Neural progenitor cell (in vitro differentiated cells): ENCODE data around the gene PRG3. TPM values are rescaled to one million over a fixed set of nuclear protein-coding genes. Genes with fewer than 3 reads are reported as not detected.

Source experiments
- DNase-seq: peaks from one replicate; pipeline ENCODE4 v3.0.0-alpha.2; 2016; ENCODE audit warnings: low spot score
- H2AFZ ChIP-seq: fragments of 200-600 bp; sonication (generic); replicated peaks from 2 replicates; pipeline ENCODE4 v1.6.1; 2016; ENCODE audit warnings: antibody characterized with exemption
- H3F3A ChIP-seq: fragments of 200-600 bp; sonication (generic); 2 replicates; pipeline ENCODE4 v1.6.1; 2016; ENCODE audit warnings: antibody characterized with exemption, low read depth
- H3K27ac ChIP-seq: fragments of 200-600 bp; sonication (generic); 2 replicates; pipeline ENCODE4 v1.5.1; 2016; ENCODE audit warnings: mild to moderate bottlenecking
- H3K27me3 ChIP-seq: fragments of 200-600 bp; sonication (generic); 2 replicates; pipeline ENCODE4 v1.6.1; 2016; ENCODE audit warnings: mild to moderate bottlenecking, moderate library complexity
- H3K36me3 ChIP-seq: fragments of 200-600 bp; sonication (generic); 2 replicates; pipeline ENCODE4 v1.5.1; 2016
- H3K4me1 ChIP-seq: fragments of 200-600 bp; sonication (generic); 2 replicates; pipeline ENCODE4 v1.6.1; 2016; ENCODE audit warnings: mixed run types
- H3K4me2 ChIP-seq: fragments of 200-600 bp; sonication (generic); 2 replicates; pipeline ENCODE4 v1.6.1; 2016
- H3K4me3 ChIP-seq: fragments of 200-600 bp; sonication (generic); 2 replicates; pipeline ENCODE4 v1.5.1; 2016
- H3K79me2 ChIP-seq: fragments of 200-600 bp; sonication (generic); 2 replicates; pipeline ENCODE4 v1.6.1; 2016; ENCODE audit warnings: low read depth
- H3K9ac ChIP-seq: fragments of 200-600 bp; sonication (generic); 2 replicates; pipeline ENCODE4 v1.6.1; 2016
- H3K9me3 ChIP-seq: fragments of 200-600 bp; sonication (generic); 2 replicates; pipeline ENCODE4 v1.5.1; 2016; ENCODE audit warnings: low read depth
- H4K20me1 ChIP-seq: fragments of 200-600 bp; sonication (generic); 2 replicates; pipeline ENCODE4 v1.6.1; 2016; ENCODE audit warnings: low read depth
- H3K27ac Mint-ChIP-seq: 3 replicates; pipeline ENCODE4 v1.8.0; 2021; ENCODE audit warnings: mixed read lengths
- H3K27me3 Mint-ChIP-seq: 2 replicates; pipeline ENCODE4 v1.8.0; 2022; ENCODE audit warnings: low read depth, mild to moderate bottlenecking, inconsistent platforms, moderate library complexity, mixed read lengths; ENCODE audit not compliant: insufficient read depth
- H3K36me3 Mint-ChIP-seq: 3 replicates; pipeline ENCODE4 v1.8.0; 2021; ENCODE audit warnings: mixed read lengths
- H3K4me1 Mint-ChIP-seq: 3 replicates; pipeline ENCODE4 v1.8.0; 2021; ENCODE audit warnings: mixed read lengths
- H3K4me3 Mint-ChIP-seq: 3 replicates; pipeline ENCODE4 v1.8.0; 2021; ENCODE audit warnings: mild to moderate bottlenecking, moderate library complexity, mixed read lengths
- H3K9me3 Mint-ChIP-seq: 3 replicates; pipeline ENCODE4 v1.8.0; 2020; ENCODE audit warnings: mixed read lengths
- CTCF ChIP-seq: fragments of 200-600 bp; sonication (generic); IDR thresholded peaks from 2 replicates; pipeline ENCODE4 v1.5.1; 2017; ENCODE audit warnings: antibody characterized with exemption, mild to moderate bottlenecking
- EZH2 ChIP-seq: fragments of 200-600 bp; sonication (generic); IDR thresholded peaks from 2 replicates; pipeline ENCODE4 v1.6.1; 2017; ENCODE audit warnings: antibody characterized with exemption, mild to moderate bottlenecking, moderate library complexity
- EZH2phosphoT487 ChIP-seq: fragments of 200-600 bp; sonication (generic); IDR thresholded peaks from 2 replicates; pipeline ENCODE4 v1.6.1; 2017; ENCODE audit warnings: antibody characterized with exemption
- total RNA-seq: library from RNA; depleted of rRNA; stranded (reverse); fragments of >200 nt; gene quantifications from 2 replicates; pipeline ENCODE4 v1.2.3, GENCODE V29; 2015; ENCODE audit warnings: low replicate concordance

The PRG3 gene
- total RNA-seq, 1 donor from 2014 or later: not detected

GRCh38 chr11:57332694-57333440 is 48.1 kb downstream of the PRG3 start:
- Mint-ChIP-seq H3K27ac (no peak overlapping the region), H3K9me3 (no peaks in the 10 kb centered on the region), H3K36me3 (peaks cover 55% of the 10 kb centered on the region), H3K4me1 (peaks cover 31% of the 10 kb centered on the region), H3K4me3 (no peak overlapping the region), H3K27me3 (no peaks in the 10 kb centered on the region)
- H3K4me1 ChIP-seq: peaks cover 18% of the 10 kb centered on the region
- TF ChIP-seq EZH2 (no peak), EZH2phosphoT487 (no peak), CTCF (no peak)
- no peak overlapping the region for H3K4me3 ChIP-seq
- no peaks in the 10 kb centered on the region for H3K9me3 ChIP-seq
- H3K36me3 ChIP-seq: peaks cover 5% of the 10 kb centered on the region
- H3K27ac ChIP-seq: no peak overlapping the region
- no peaks in the 10 kb centered on the region for H3K27me3 ChIP-seq
- no peak overlapping the region for H2AFZ ChIP-seq
- peaks cover 39% of the 10 kb centered on the region for H3K79me2 ChIP-seq
- peaks cover 8% of the 10 kb centered on the region for H3F3A ChIP-seq
- no peak overlapping the region for H3K4me2 ChIP-seq
- H3K9ac ChIP-seq: no peak overlapping the region
- DNase-seq: no peak
- peaks cover 9% of the 10 kb centered on the region for H4K20me1 ChIP-seq

- no peak overlapping the region for H3K9ac ChIP-seq
- Mint-ChIP-seq H3K36me3 (peaks cover 65% of the 10 kb centered on the region), H3K4me1 (peaks cover 33% of the 10 kb centered on the region), H3K27ac (no peak overlapping the region), H3K4me3 (no peak overlapping the region), H3K9me3 (no peaks in the 10 kb centered on the region), H3K27me3 (no peaks in the 10 kb centered on the region)
- DNase-seq: no peak
- H3K27me3 ChIP-seq: no peaks in the 10 kb centered on the region
- peaks cover 9% of the 10 kb centered on the region for H4K20me1 ChIP-seq
- peaks cover 11% of the 10 kb centered on the region for H3F3A ChIP-seq
- no peak overlapping the region for H3K27ac ChIP-seq
- peaks cover 5% of the 10 kb centered on the region for H3K36me3 ChIP-seq
- peaks cover 16% of the 10 kb centered on the region for H3K4me1 ChIP-seq
- H2AFZ ChIP-seq: no peak overlapping the region
- no peak overlapping the region for H3K4me3 ChIP-seq
- no peak overlapping the region for H3K4me2 ChIP-seq
- H3K9me3 ChIP-seq: no peaks in the 10 kb centered on the region
- TF ChIP-seq CTCF: no peak
- TF ChIP-seq EZH2phosphoT487: no peak
- TF ChIP-seq EZH2: no peak
- H3K79me2 ChIP-seq: peaks cover 39% of the 10 kb centered on the region
These were observed 49.2 kb downstream of the PRG3 start for GRCh38 chr11:57331720-57332119.

- no peak overlapping the region for H3K4me3 Mint-ChIP-seq
- Histone ChIP-seq H3K9me3 (no peaks in the 10 kb centered on the region), H3K9ac (no peak overlapping the region), H3K36me3 (peaks cover 5% of the 10 kb centered on the region), H3K4me3 (no peak overlapping the region), H3K4me1 (peaks cover 22% of the 10 kb centered on the region), H3K27ac (no peak overlapping the region), H2AFZ (no peak overlapping the region), H3K27me3 (no peaks in the 10 kb centered on the region), H3K4me2 (no peak overlapping the region), H4K20me1 (peaks cover 8% of the 10 kb centered on the region), H3F3A (peaks cover 24% of the 10 kb centered on the region), H3K79me2 (peaks cover 30% of the 10 kb centered on the region)
- no peak for DNase-seq
- H3K36me3 Mint-ChIP-seq: peaks cover 72% of the 10 kb centered on the region
- H3K27me3 Mint-ChIP-seq: no peaks in the 10 kb centered on the region
- no peaks in the 10 kb centered on the region for H3K9me3 Mint-ChIP-seq
- H3K27ac Mint-ChIP-seq: no peak overlapping the region
- TF ChIP-seq EZH2phosphoT487 (no peak), EZH2 (no peak), CTCF (no peak)
- peaks cover 38% of the 10 kb centered on the region for H3K4me1 Mint-ChIP-seq
These were observed 50.9 kb downstream of the PRG3 start for GRCh38 chr11:57330029-57330428.
